Naive thymus-derived CD8-positive, alpha-beta T cell (primary cell): Measurements from ENCODE around the gene PDLIM7. TPM values are rescaled to one million over a fixed set of nuclear protein-coding genes. Genes with fewer than 3 reads are reported as not detected.

Source experiments
- ATAC-seq, 2 donors: fragments of 150-1000 bp; cut with Tn5 transposase in 1 of 2; sonication (Bioruptor Pico), chemical (Tn5 transposase) in 1 of 2; 1 replicate in 1 of 2; 2 replicates in 1 of 2; pipeline ENCODE4 v1.10.0; 2021; ENCODE audit warnings: mild to moderate bottlenecking in 2 of 2, moderate library complexity in 2 of 2
- POLR2A ChIA-PET: fragments of 350-600 bp; sonication (Branson Sonifier 250); formaldehyde crosslinking; loops from one replicate; lab custom pipeline; 2021; ENCODE audit warnings: antibody characterized with exemption; lab: Charles Lee
- DNase-seq, 10 donors: peaks; one replicate each; pipeline versions ENCODE4 v3.0.0 to v3.0.0-alpha.2; 2020 to 2022
- H3K27ac Mint-ChIP-seq, 10 donors: one replicate each; pipeline ENCODE4 v1.8.0; 2020 to 2022; ENCODE audit warnings: mild to moderate bottlenecking in 10 of 10, mixed read lengths in 10 of 10, moderate library complexity in 4 of 10, inconsistent platforms in 1 of 10
- H3K27me3 Mint-ChIP-seq, 5 donors: one replicate each; pipeline ENCODE4 v1.8.0; 2021 to 2022; ENCODE audit warnings: mixed read lengths in 5 of 5
- H3K36me3 Mint-ChIP-seq, 3 donors: one replicate each; pipeline ENCODE4 v1.8.0; 2020 to 2022; ENCODE audit warnings: mixed read lengths in 3 of 3, mild to moderate bottlenecking in 2 of 3, inconsistent platforms in 1 of 3
- H3K4me1 Mint-ChIP-seq, 4 donors: one replicate each; pipeline ENCODE4 v1.8.0; 2021 to 2022; ENCODE audit warnings: mixed read lengths in 4 of 4
- H3K4me3 Mint-ChIP-seq, 10 donors: one replicate each; pipeline ENCODE4 v1.8.0; 2020 to 2022; ENCODE audit warnings: mild to moderate bottlenecking in 10 of 10, mixed read lengths in 10 of 10, moderate library complexity in 6 of 10, inconsistent platforms in 1 of 10
- H3K9me3 Mint-ChIP-seq, 9 donors: one replicate each; pipeline ENCODE4 v1.8.0; 2020 to 2022; ENCODE audit warnings: mixed read lengths in 9 of 9, mild to moderate bottlenecking in 3 of 9, inconsistent platforms in 1 of 9, moderate library complexity in 1 of 9
- polyA plus RNA-seq, 3 donors: library from polyadenylated mRNA; unstranded; fragments of 300-500 nt; fragmentation: Illumina TruSeq; gene quantifications; one replicate each; pipeline ENCODE4 v1.2.3, GENCODE V29; 2021
- total RNA-seq, 8 experiments: library from RNA in 2 of 8; stranded (reverse) in 2 of 8; gene quantifications; one replicate each; pipeline ENCODE4 v1.2.3 and lab custom pipeline; 2021 to 2026

PDLIM7 gene, protein sequence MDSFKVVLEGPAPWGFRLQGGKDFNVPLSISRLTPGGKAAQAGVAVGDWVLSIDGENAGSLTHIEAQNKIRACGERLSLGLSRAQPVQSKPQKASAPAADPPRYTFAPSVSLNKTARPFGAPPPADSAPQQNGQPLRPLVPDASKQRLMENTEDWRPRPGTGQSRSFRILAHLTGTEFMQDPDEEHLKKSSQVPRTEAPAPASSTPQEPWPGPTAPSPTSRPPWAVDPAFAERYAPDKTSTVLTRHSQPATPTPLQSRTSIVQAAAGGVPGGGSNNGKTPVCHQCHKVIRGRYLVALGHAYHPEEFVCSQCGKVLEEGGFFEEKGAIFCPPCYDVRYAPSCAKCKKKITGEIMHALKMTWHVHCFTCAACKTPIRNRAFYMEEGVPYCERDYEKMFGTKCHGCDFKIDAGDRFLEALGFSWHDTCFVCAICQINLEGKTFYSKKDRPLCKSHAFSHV
- total RNA-seq (10 to 100 TPM; 16.7 to 19.1 TPM), polyA plus RNA-seq (1 to 10 TPM; 4.3 to 5.8 (median 5.3) TPM), total RNA-seq (lab: John Stamatoyannopoulos, UW) (4.1 to 9.8 (median 6.9) reads per million in 6 experiments)

GRCh38 chr5:177497292-177498012, at the start of gene PDLIM7:
PDLIM7 (minus strand) TSS chr5:177497604; CDS start chr5:177496512, 1,092 bp downstream.
- peaks cover 0 to 2% (median 0%) of the 10 kb centered on the region in 5 donors for H3K27me3 Mint-ChIP-seq
- peaks cover 0 to 9% (median 0%) of the 10 kb centered on the region in 3 donors for H3K36me3 Mint-ChIP-seq
- H3K4me3 Mint-ChIP-seq = peak within 1 kb of the TSS; percentile 70 to 90 (median 84)
- DNase-seq (peak; percentile 84 to 94 (median 92)), ATAC-seq (peak; percentile 86 to 89)
- H3K9me3 Mint-ChIP-seq = no peaks in the 10 kb centered on the region
- peak within 1 kb of the TSS in 9 of 10 donors; percentile 20 to 90 (median 69) for H3K27ac Mint-ChIP-seq
- POLR2A ChIA-PET = interaction anchor here (0.6 to 6.0 kb wide), 16 partner anchors 9 to 1413 kb away, joined by 3 to 43 read pairs (median 5); partner anchors contain the start of genes DBN1 and LMAN2
- H3K4me1 Mint-ChIP-seq = peaks cover 18 to 55% (median 41%) of the 10 kb centered on the region in 4 donors

GRCh38 chr5:177546258-177546741, 48.9 kb upstream of the PDLIM7 start:
- H3K36me3 Mint-ChIP-seq = peaks cover 0 to 39% (median 3%) of the 10 kb centered on the region in 3 donors
- no peak for DNase-seq
- H3K4me3 Mint-ChIP-seq = no peak overlapping the region
- no peak for ATAC-seq
- peak overlapping the region in 1 of 10 donors; percentile 13 for H3K27ac Mint-ChIP-seq
- H3K27me3 Mint-ChIP-seq = no peaks in the 10 kb centered on the region
- H3K4me1 Mint-ChIP-seq = peaks cover 17 to 40% (median 36%) of the 10 kb centered on the region in 4 donors
- POLR2A ChIA-PET = no interaction called here
- no peaks in the 10 kb centered on the region for H3K9me3 Mint-ChIP-seq

- no peak for DNase-seq
- H3K27ac Mint-ChIP-seq = peak overlapping the region in 2 of 10 donors; percentile 13 to 29
- peaks cover 17 to 40% (median 36%) of the 10 kb centered on the region in 4 donors for H3K4me1 Mint-ChIP-seq
These were observed 48.3 kb upstream of the PDLIM7 start for GRCh38 chr5:177545487-177546257.

GRCh38 chr5:177542816-177543465, 45.5 kb upstream of the PDLIM7 start:
- H3K27ac Mint-ChIP-seq = peak overlapping the region in 5 of 10 donors; percentile 13 to 49 (median 30)
- H3K36me3 Mint-ChIP-seq = peaks cover 0 to 45% (median 0%) of the 10 kb centered on the region in 3 donors
- H3K4me3 Mint-ChIP-seq = no peak overlapping the region
- ATAC-seq (no peak), DNase-seq (no peak)
- H3K4me1 Mint-ChIP-seq = peaks cover 19 to 28% (median 22%) of the 10 kb centered on the region in 4 donors
- POLR2A ChIA-PET = no interaction called here
- no peaks in the 10 kb centered on the region for H3K9me3 Mint-ChIP-seq
- no peaks in the 10 kb centered on the region for H3K27me3 Mint-ChIP-seq

More at GRCh38 chr5:177545487-177546257, 48.3 kb upstream of the PDLIM7 start:
- POLR2A ChIA-PET = interaction anchor here (0.7 kb wide), 1 partner anchor 74 kb away, joined by 5 read pairs; no protein-coding TSS in a partner anchor
- Mint-ChIP-seq H3K9me3 (no peaks in the 10 kb centered on the region), H3K36me3 (peaks cover 0 to 37% (median 3%) of the 10 kb centered on the region in 3 donors), H3K4me3 (no peak overlapping the region), H3K27me3 (no peaks in the 10 kb centered on the region)
- no peak for ATAC-seq

- DNase-seq = no peak
- H3K36me3 Mint-ChIP-seq = peaks cover 0 to 55% (median 0%) of the 10 kb centered on the region in 3 donors
- no peak for ATAC-seq
- no peak overlapping the region for H3K4me3 Mint-ChIP-seq
- POLR2A ChIA-PET = no interaction called here
- H3K27ac Mint-ChIP-seq = peak overlapping the region in 1 of 10 donors; percentile 37
- H3K9me3 Mint-ChIP-seq = no peaks in the 10 kb centered on the region
- no peaks in the 10 kb centered on the region for H3K27me3 Mint-ChIP-seq
- peaks cover 7 to 17% (median 10%) of the 10 kb centered on the region in 4 donors for H3K4me1 Mint-ChIP-seq
These were observed 43.0 kb upstream of the PDLIM7 start for GRCh38 chr5:177540438-177540837.

DNA sequence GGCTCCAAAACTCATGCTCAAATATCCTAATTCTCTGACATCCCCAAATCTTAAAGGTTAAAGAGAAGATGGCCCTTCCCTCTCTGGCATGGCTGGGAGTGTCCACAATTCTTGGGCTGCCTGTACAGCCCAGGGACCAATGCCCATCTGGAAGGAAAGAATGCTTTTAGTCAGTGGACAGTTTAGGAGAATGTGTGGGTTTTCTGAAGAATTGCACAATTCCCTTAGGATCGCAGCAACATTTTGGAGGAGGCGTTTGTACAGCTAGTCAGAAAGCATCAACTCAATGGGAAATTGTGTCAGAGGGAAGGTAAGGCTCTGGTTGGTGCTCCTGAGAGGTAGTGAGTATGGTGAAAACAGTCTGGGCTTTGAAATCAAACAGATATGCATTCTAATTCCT, 42.0 kb upstream of the PDLIM7 start:
- ATAC-seq (no peak), DNase-seq (no peak)
- H3K27ac Mint-ChIP-seq = peak overlapping the region in 2 of 10 donors; percentile 19 to 25
- peaks cover 3 to 17% (median 9%) of the 10 kb centered on the region in 4 donors for H3K4me1 Mint-ChIP-seq
- no peak overlapping the region for H3K4me3 Mint-ChIP-seq
- no peaks in the 10 kb centered on the region for H3K9me3 Mint-ChIP-seq
- no peaks in the 10 kb centered on the region for H3K27me3 Mint-ChIP-seq
- peaks cover 0 to 59% (median 0%) of the 10 kb centered on the region in 3 donors for H3K36me3 Mint-ChIP-seq
- POLR2A ChIA-PET = interaction anchor here (0.6 kb wide), 1 partner anchor 15 kb away, joined by 3 read pairs; no protein-coding TSS in a partner anchor

GRCh38 chr5:177538876-177539275, 41.5 kb upstream of the PDLIM7 start:
- no peak for DNase-seq
- POLR2A ChIA-PET = interaction anchor here (0.6 to 1.2 kb wide), 2 partner anchors 14 to 15 kb away, joined by 3 to 4 read pairs; no protein-coding TSS in a partner anchor

GRCh38 chr5:177537389-177538361, 40.3 kb upstream of the PDLIM7 start:
- H3K27me3 Mint-ChIP-seq = no peaks in the 10 kb centered on the region
- H3K36me3 Mint-ChIP-seq = peaks cover 0 to 68% (median 0%) of the 10 kb centered on the region in 3 donors
- peak overlapping the region in 4 of 10 donors; percentile 47 to 84 (median 63) for H3K27ac Mint-ChIP-seq
- H3K9me3 Mint-ChIP-seq = no peaks in the 10 kb centered on the region
- H3K4me1 Mint-ChIP-seq = peaks cover 0 to 16% (median 7%) of the 10 kb centered on the region in 4 donors
- H3K4me3 Mint-ChIP-seq = no peak overlapping the region
- no peak for ATAC-seq
- POLR2A ChIA-PET = interaction anchor here (0.6 to 1.2 kb wide), 2 partner anchors 13 to 36 kb away, joined by 4 read pairs; no protein-coding TSS in a partner anchor
- no peak for DNase-seq

More at GRCh38 chr5:177538876-177539275, 41.5 kb upstream of the PDLIM7 start:
- H3K9me3 Mint-ChIP-seq = no peaks in the 10 kb centered on the region
- ATAC-seq = no peak
- no peaks in the 10 kb centered on the region for H3K27me3 Mint-ChIP-seq
- peak overlapping the region in 2 of 10 donors; percentile 18 to 57 for H3K27ac Mint-ChIP-seq
- H3K4me1 Mint-ChIP-seq = peaks cover 0 to 17% (median 8%) of the 10 kb centered on the region in 4 donors
- peaks cover 0 to 60% (median 0%) of the 10 kb centered on the region in 3 donors for H3K36me3 Mint-ChIP-seq
- H3K4me3 Mint-ChIP-seq = no peak overlapping the region

DNA sequence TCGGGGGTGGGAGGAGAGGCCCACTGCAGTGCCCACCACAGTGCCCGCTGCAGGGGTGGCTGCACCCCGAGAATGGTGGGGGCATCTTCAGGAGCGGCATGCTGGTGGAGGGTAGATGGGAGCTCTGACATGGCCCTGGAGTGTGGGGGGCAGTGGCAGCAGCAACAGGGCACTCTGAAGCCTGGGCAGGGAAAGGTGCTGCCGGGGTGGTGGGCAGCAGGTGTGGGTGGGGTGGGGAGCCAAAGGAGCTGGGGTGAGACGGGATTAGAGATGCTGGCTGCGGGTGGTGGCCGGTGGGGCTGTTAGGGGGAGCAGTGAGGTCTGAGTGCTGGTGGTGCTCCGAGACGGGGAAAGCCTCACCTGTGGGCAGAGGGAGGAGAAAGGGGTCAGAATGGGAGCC, 39.0 kb upstream of the PDLIM7 start:
- no peak overlapping the region for H3K4me3 Mint-ChIP-seq
- H3K27ac Mint-ChIP-seq = peak overlapping the region in 2 of 10 donors; percentile 29 to 50
- no peaks in the 10 kb centered on the region for H3K27me3 Mint-ChIP-seq
- DNase-seq (no peak), ATAC-seq (no peak)
- H3K4me1 Mint-ChIP-seq = peaks cover 0 to 12% (median 5%) of the 10 kb centered on the region in 4 donors
- H3K36me3 Mint-ChIP-seq = peaks cover 0 to 66% (median 4%) of the 10 kb centered on the region in 3 donors
- H3K9me3 Mint-ChIP-seq = no peaks in the 10 kb centered on the region
- POLR2A ChIA-PET = no interaction called here

- POLR2A ChIA-PET = no interaction called here
- Mint-ChIP-seq H3K27me3 (no peaks in the 10 kb centered on the region), H3K27ac (peak overlapping the region in 1 of 10 donors; percentile 39)
These were observed 37.7 kb upstream of the PDLIM7 start for GRCh38 chr5:177535125-177535524.

More at GRCh38 chr5:177535125-177535524, 37.7 kb upstream of the PDLIM7 start:
- Mint-ChIP-seq H3K4me1 (peaks cover 0 to 12% (median 4%) of the 10 kb centered on the region in 4 donors), H3K4me3 (no peak overlapping the region), H3K36me3 (peaks cover 0 to 72% (median 4%) of the 10 kb centered on the region in 3 donors), H3K9me3 (no peaks in the 10 kb centered on the region)
- ATAC-seq = no peak
- no peak for DNase-seq
